Measurements from ENCODE around the gene ASPSCR1. TPM values are rescaled to one million over a fixed set of nuclear protein-coding genes. Genes with fewer than 3 reads are reported as not detected.

The ASPSCR1 gene
- total RNA-seq, result 34.4 and 38.2 TPM in 2 replicates

GRCh38 chr17:81977211-81977808, at the start of gene ASPSCR1:
ASPSCR1 (plus strand) TSS chr17:81977629; CDS start chr17:81977647, 18 bp downstream.
- intact Hi-C loops (cut with micrococcal nuclease), result loop anchor here (1.0 to 2.0 kb wide), 5 partner anchors 9 to 121 kb away; partner anchors contain the start of genes FASN, LRRC45, P4HB and PYCR1

GRCh38 chr17:81927653-81928543, 49.5 kb upstream of the ASPSCR1 start, which contains the start of gene MAFG:
MAFG (minus strand) TSS chr17:81927735; CDS start chr17:81923185, 4,550 bp downstream.
- intact Hi-C loops (cut with micrococcal nuclease), result loop anchor here (1.0 to 2.0 kb wide), 7 partner anchors 9 to 95 kb away; partner anchors contain the start of genes ALYREF, ANAPC11, LRRC45 and MCRIP1

GRCh38 chr17:81928544-81929252, 48.7 kb upstream of the ASPSCR1 start:
- intact Hi-C loops (cut with micrococcal nuclease), result loop anchor here (2.0 kb wide), 1 partner anchor 96 kb away; the partner anchor contains the start of gene MCRIP1

- intact Hi-C loops (cut with micrococcal nuclease), result loop anchor here (2.0 kb wide), 1 partner anchor 97 kb away; the partner anchor contains the start of gene MCRIP1
These were observed 47.9 kb upstream of the ASPSCR1 start for GRCh38 chr17:81929253-81930141.

GRCh38 chr17:81930142-81931125, 47.0 kb upstream of the ASPSCR1 start:
- intact Hi-C loops (cut with micrococcal nuclease), result no loop called here

- intact Hi-C loops (cut with micrococcal nuclease), result no loop called here
These were observed 46.3 kb upstream of the ASPSCR1 start for GRCh38 chr17:81931189-81931556.

- intact Hi-C loops (cut with micrococcal nuclease), result no loop called here
These were observed 45.7 kb upstream of the ASPSCR1 start for GRCh38 chr17:81931557-81932332.

- intact Hi-C loops (cut with micrococcal nuclease), result no loop called here
These were observed 45.0 kb upstream of the ASPSCR1 start for GRCh38 chr17:81932333-81932983.

GRCh38 chr17:81933178-81933699, 44.2 kb upstream of the ASPSCR1 start:
- intact Hi-C loops (cut with micrococcal nuclease), result no loop called here

- intact Hi-C loops (cut with micrococcal nuclease), result no loop called here
These were observed 43.2 kb upstream of the ASPSCR1 start for GRCh38 chr17:81934098-81934757.

GRCh38 chr17:81934850-81935708, 42.4 kb upstream of the ASPSCR1 start:
- intact Hi-C loops (cut with micrococcal nuclease), result no loop called here

- intact Hi-C loops (cut with micrococcal nuclease), result loop anchor here (2.0 kb wide), 1 partner anchor 41 kb away; the partner anchor contains the start of gene ASPSCR1
These were observed 41.7 kb upstream of the ASPSCR1 start for GRCh38 chr17:81935709-81936084.

- intact Hi-C loops (cut with micrococcal nuclease), result no loop called here
These were observed 38.2 kb upstream of the ASPSCR1 start for GRCh38 chr17:81939218-81939617.

- intact Hi-C loops (cut with micrococcal nuclease), result no loop called here
These were observed 37.5 kb upstream of the ASPSCR1 start for GRCh38 chr17:81939881-81940385.

GRCh38 chr17:81940538-81941483, 36.6 kb upstream of the ASPSCR1 start:
- intact Hi-C loops (cut with micrococcal nuclease), result no loop called here

All from T-helper 1 cell treated with Interleukin-12 subunit alpha and Interleukin-12 subunit beta and Interleukin-4 antibody, amounts not matched to agents 30 ng/mL and 1 ng/mL, for 36 hours (primary cell).